Osteoblast (primary cell): ENCODE data around the gene MRPL52. TPM values are rescaled to one million over a fixed set of nuclear protein-coding genes. Genes with fewer than 3 reads are reported as not detected.
"Not testable (repeated sequence)": the region's sequence is repeated elsewhere in the genome, so short reads cannot be mapped to it uniquely, and the experiment has no call there.

Source experiments
- DNase-seq: peaks from one replicate; pipeline ENCODE4 v3.0.0; 2011; ENCODE audit warnings: low spot score, mixed read lengths; ENCODE audit not compliant: insufficient read length; ENCODE audit errors: missing footprints
- H2AFZ ChIP-seq: 2 replicates; pipeline ENCODE4 v1.6.0; 2011; ENCODE audit warnings: mild to moderate bottlenecking, low read length
- H3K27ac ChIP-seq: 2 replicates; pipeline ENCODE4 v1.5.1; 2011; ENCODE audit warnings: mild to moderate bottlenecking, low read depth, low read length, moderate library complexity
- H3K27me3 ChIP-seq: 2 replicates; pipeline ENCODE4 v1.6.0; 2012; ENCODE audit warnings: mild to moderate bottlenecking, control low read depth, inconsistent platforms, low read length, moderate library complexity; ENCODE audit not compliant: insufficient read depth
- H3K36me3 ChIP-seq: 2 replicates; pipeline ENCODE4 v1.5.1; 2011; ENCODE audit warnings: mild to moderate bottlenecking, low read length, control low read depth, moderate library complexity; ENCODE audit not compliant: insufficient read depth
- H3K4me1 ChIP-seq: 2 replicates; pipeline ENCODE4 v1.5.1; 2011; ENCODE audit warnings: mild to moderate bottlenecking, low read length, control low read depth, moderate library complexity; ENCODE audit not compliant: insufficient read depth
- H3K4me2 ChIP-seq: 2 replicates; pipeline ENCODE4 v1.6.0; 2011; ENCODE audit warnings: mild to moderate bottlenecking, low read length; ENCODE audit not compliant: insufficient read depth
- H3K4me3 ChIP-seq: fragments of 200-600 bp; sonication (generic); 3 replicates; pipeline ENCODE4 v1.5.1; 2012; ENCODE audit warnings: mild to moderate bottlenecking, low read length, inconsistent platforms; ENCODE audit not compliant: insufficient read depth
- H3K79me2 ChIP-seq: 2 replicates; pipeline ENCODE4 v1.6.0; 2012; ENCODE audit warnings: mild to moderate bottlenecking, low read length, control low read depth, inconsistent platforms; ENCODE audit not compliant: insufficient read depth
- H3K9me3 ChIP-seq: 2 replicates; pipeline ENCODE4 v1.5.1; 2011; ENCODE audit warnings: low read depth, low read length, control low read depth
- H4K20me1 ChIP-seq: 2 replicates; pipeline ENCODE4 v1.6.0; 2012; ENCODE audit warnings: mild to moderate bottlenecking, low read length, control low read depth; ENCODE audit not compliant: insufficient read depth
- CTCF ChIP-seq: IDR thresholded peaks from 2 replicates; pipeline ENCODE4 v1.5.1; 2011; ENCODE audit warnings: mild to moderate bottlenecking, low read depth, low read length, moderate library complexity; ENCODE audit errors: extremely low read depth
- total RNA-seq: library from RNA; depleted of rRNA; stranded (reverse); fragments of >200 nt; gene quantifications from 2 replicates; pipeline ENCODE4 v1.2.3, GENCODE V29; 2012

The MRPL52 gene
- total RNA-seq, 1 donor: 31.5 TPM

- Histone ChIP-seq H3K4me2 (no peak overlapping the region), H2AFZ (no peak overlapping the region), H3K4me1 (peaks cover 4% of the 10 kb centered on the region), H3K27me3 (no peaks in the 10 kb centered on the region), H3K4me3 (no peak overlapping the region), H4K20me1 (no peaks in the 10 kb centered on the region), H3K27ac (no peak overlapping the region), H3K36me3 (no peaks in the 10 kb centered on the region), H3K79me2 (no peaks in the 10 kb centered on the region), H3K9me3 (no peaks in the 10 kb centered on the region)
- TF ChIP-seq CTCF: no peak
- DNase-seq: no peak
Observed at GRCh38 chr14:22786685-22787084, 43.0 kb upstream of the MRPL52 start.

- Histone ChIP-seq H3K4me1 (peaks cover 2% of the 10 kb centered on the region), H3K79me2 (no peaks in the 10 kb centered on the region), H3K27me3 (peaks cover 5% of the 10 kb centered on the region), H3K27ac (no peak overlapping the region), H2AFZ (no peak overlapping the region), H3K9me3 (no peaks in the 10 kb centered on the region), H3K4me3 (no peak overlapping the region), H3K4me2 (no peak overlapping the region), H4K20me1 (no peaks in the 10 kb centered on the region), H3K36me3 (no peaks in the 10 kb centered on the region)
- TF ChIP-seq CTCF: no peak
- DNase-seq: peak; percentile 87
Observed at GRCh38 chr14:22791301-22791700, 38.4 kb upstream of the MRPL52 start.

- H3K4me2 ChIP-seq: no peak overlapping the region
- no peak overlapping the region for H3K4me3 ChIP-seq
- no peak overlapping the region for H2AFZ ChIP-seq
- no peak for DNase-seq
- peaks cover 2% of the 10 kb centered on the region for H3K4me1 ChIP-seq
- no peak for TF ChIP-seq CTCF
- no peaks in the 10 kb centered on the region for H3K36me3 ChIP-seq
- no peaks in the 10 kb centered on the region for H3K9me3 ChIP-seq
- peaks cover 14% of the 10 kb centered on the region for H3K27me3 ChIP-seq
- H3K79me2 ChIP-seq: no peaks in the 10 kb centered on the region
- no peak overlapping the region for H3K27ac ChIP-seq
- H4K20me1 ChIP-seq: no peaks in the 10 kb centered on the region
Observed at GRCh38 chr14:22792158-22792557, 37.5 kb upstream of the MRPL52 start.

- H3K27me3 ChIP-seq: peaks cover 19% of the 10 kb centered on the region
- not testable (repeated sequence) for H2AFZ ChIP-seq, H3K4me2 ChIP-seq, H3K36me3 ChIP-seq, DNase-seq, H3K9me3 ChIP-seq, H3K27ac ChIP-seq, H3K4me1 ChIP-seq, H3K4me3 ChIP-seq, H3K79me2 ChIP-seq, H4K20me1 ChIP-seq
Observed at GRCh38 chr14:22793550-22793949, 36.1 kb upstream of the MRPL52 start.

GRCh38 chr14:22793976-22794375, 35.7 kb upstream of the MRPL52 start:
- peaks cover 19% of the 10 kb centered on the region for H3K27me3 ChIP-seq
- peaks cover 2% of the 10 kb centered on the region for H3K4me1 ChIP-seq
- no peaks in the 10 kb centered on the region for H3K36me3 ChIP-seq
- no peaks in the 10 kb centered on the region for H3K79me2 ChIP-seq
- H3K4me3 ChIP-seq: no peak overlapping the region
- no peak overlapping the region for H2AFZ ChIP-seq
- no peaks in the 10 kb centered on the region for H3K9me3 ChIP-seq
- no peak overlapping the region for H3K4me2 ChIP-seq
- H3K27ac ChIP-seq: no peak overlapping the region
- no peak for DNase-seq
- no peaks in the 10 kb centered on the region for H4K20me1 ChIP-seq
- no peak for TF ChIP-seq CTCF
